ENCODE results near the gene GPC6. TPM values are rescaled to one million over a fixed set of nuclear protein-coding genes. Genes with fewer than 3 reads are reported as not detected.
"Not testable (repeated sequence)": the region's sequence is repeated elsewhere in the genome, so short reads cannot be mapped to it uniquely, and the experiment has no call there.

Gene GPC6
- total RNA-seq, 5 donors from 2014 or later (not counting 1 experiment from before 2014, with no cell fraction given), result 0.03 to 0.18 (median 0.06) TPM; not detected in 2

- Histone ChIP-seq H3K36me3 (ENCODE audit: control insufficient read depth in 2 of 2, extremely low read depth in 1 of 2, insufficient read depth in 1 of 2, low read length in 1 of 2) (no peaks in the 10 kb centered on the region), H3K27ac (ENCODE audit: low read length) (no peak overlapping the region), H3K4me1 (ENCODE audit: control insufficient read depth in 1 of 2, extremely low read depth in 1 of 2, insufficient read depth in 2 of 2, low read length in 2 of 2) (no peaks in the 10 kb centered on the region), H3K9me3 (no peaks in the 10 kb centered on the region), H3K27me3 (replicated peaks in 1 of 2; ENCODE audit: control insufficient read depth in 2 of 2, extremely low read depth in 1 of 2, insufficient read depth in 2 of 2, low read length in 1 of 2) (no peaks in the 10 kb centered on the region), H3K4me3 (ENCODE audit: control insufficient read depth in 1 of 2, extremely low read depth in 1 of 2, low read length in 1 of 2) (no peak overlapping the region)
- 83% methylated on average over 1 of the region's 1 CpG for WGBS (ENCODE audit: insufficient coverage)
- DNase-seq (no peak), ATAC-seq (replicated peaks in 1 of 4) (no peak)
- H3K9me3 Mint-ChIP-seq, result peaks cover 0 to 5% (median 4%) of the 10 kb centered on the region in 3 donors
- H3K27me3 Mint-ChIP-seq, result no peaks in the 10 kb centered on the region
- ChIA-PET CTCF (no interaction called here), POLR2A (no interaction called here)
- no peak overlapping the region for H3K4me3 Mint-ChIP-seq
- no peaks in the 10 kb centered on the region for H3K36me3 Mint-ChIP-seq
- no peaks in the 10 kb centered on the region for H3K4me1 Mint-ChIP-seq
- H3K27ac Mint-ChIP-seq, result no peak overlapping the region
Observed at GRCh38 chr13:93199856-93200255, 26.8 kb upstream of the GPC6 start.

- H3K9me3 ChIP-seq, result no peaks in the 10 kb centered on the region
- H3K36me3 ChIP-seq (ENCODE audit: control insufficient read depth in 2 of 2, extremely low read depth in 1 of 2, insufficient read depth in 1 of 2, low read length in 1 of 2), result no peaks in the 10 kb centered on the region
- DNase-seq (no peak), ATAC-seq (replicated peaks in 1 of 4) (no peak)
- H3K27ac Mint-ChIP-seq, result no peak overlapping the region
- H3K27ac ChIP-seq (ENCODE audit: low read length), result no peak overlapping the region
- H3K36me3 Mint-ChIP-seq, result no peaks in the 10 kb centered on the region
- no peak overlapping the region for H3K4me3 ChIP-seq (ENCODE audit: control insufficient read depth in 1 of 2, extremely low read depth in 1 of 2, low read length in 1 of 2)
- H3K4me1 ChIP-seq (ENCODE audit: control insufficient read depth in 1 of 2, extremely low read depth in 1 of 2, insufficient read depth in 2 of 2, low read length in 2 of 2), result no peaks in the 10 kb centered on the region
- H3K4me3 Mint-ChIP-seq, result no peak overlapping the region
- no peaks in the 10 kb centered on the region for H3K27me3 ChIP-seq (replicated peaks in 1 of 2; ENCODE audit: control insufficient read depth in 2 of 2, extremely low read depth in 1 of 2, insufficient read depth in 2 of 2, low read length in 1 of 2)
- H3K9me3 Mint-ChIP-seq, result peaks cover 0 to 4% (median 4%) of the 10 kb centered on the region in 3 donors
- no peaks in the 10 kb centered on the region for H3K27me3 Mint-ChIP-seq
- ChIA-PET CTCF (no interaction called here), POLR2A (no interaction called here)
- H3K4me1 Mint-ChIP-seq, result no peaks in the 10 kb centered on the region
Observed at GRCh38 chr13:93200626-93201025, 26.0 kb upstream of the GPC6 start.

GRCh38 chr13:93201992-93202558, 24.5 kb upstream of the GPC6 start:
- Mint-ChIP-seq H3K27ac (no peak overlapping the region), H3K27me3 (no peaks in the 10 kb centered on the region), H3K9me3 (peaks cover 0 to 4% (median 4%) of the 10 kb centered on the region in 3 donors), H3K4me1 (no peaks in the 10 kb centered on the region), H3K4me3 (no peak overlapping the region), H3K36me3 (no peaks in the 10 kb centered on the region)
- Histone ChIP-seq H3K27ac (ENCODE audit: low read length) (no peak overlapping the region), H3K36me3 (ENCODE audit: control insufficient read depth in 2 of 2, extremely low read depth in 1 of 2, insufficient read depth in 1 of 2, low read length in 1 of 2) (no peaks in the 10 kb centered on the region), H3K27me3 (replicated peaks in 1 of 2; ENCODE audit: control insufficient read depth in 2 of 2, extremely low read depth in 1 of 2, insufficient read depth in 2 of 2, low read length in 1 of 2) (no peaks in the 10 kb centered on the region), H3K4me1 (ENCODE audit: control insufficient read depth in 1 of 2, extremely low read depth in 1 of 2, insufficient read depth in 2 of 2, low read length in 2 of 2) (no peaks in the 10 kb centered on the region), H3K4me3 (ENCODE audit: control insufficient read depth in 1 of 2, extremely low read depth in 1 of 2, low read length in 1 of 2) (no peak overlapping the region), H3K9me3 (no peaks in the 10 kb centered on the region)
- WGBS (ENCODE audit: insufficient coverage), result no CpG with 5 or more reads among the region's 1 CpG
- ChIA-PET POLR2A (no interaction called here), CTCF (interaction anchor here in 1 of 2 donors (0.6 kb wide), 1 partner anchor 1416 kb away, joined by 3 read pairs; no protein-coding TSS in a partner anchor)
- DNase-seq, result no peak
- ATAC-seq (replicated peaks in 1 of 4), result no peak

- H3K36me3 Mint-ChIP-seq; CTCF ChIA-PET; H3K4me1 Mint-ChIP-seq; H3K9me3 ChIP-seq; H3K27ac ChIP-seq (ENCODE audit: low read length); H3K4me3 Mint-ChIP-seq; POLR2A ChIA-PET; H3K27ac Mint-ChIP-seq; H3K27me3 ChIP-seq (replicated peaks in 1 of 2; ENCODE audit: control insufficient read depth in 2 of 2, extremely low read depth in 1 of 2, insufficient read depth in 2 of 2, low read length in 1 of 2); H3K4me1 ChIP-seq (ENCODE audit: control insufficient read depth in 1 of 2, extremely low read depth in 1 of 2, insufficient read depth in 2 of 2, low read length in 2 of 2); H3K27me3 Mint-ChIP-seq; DNase-seq; H3K4me3 ChIP-seq (ENCODE audit: control insufficient read depth in 1 of 2, extremely low read depth in 1 of 2, low read length in 1 of 2); H3K36me3 ChIP-seq (ENCODE audit: control insufficient read depth in 2 of 2, extremely low read depth in 1 of 2, insufficient read depth in 1 of 2, low read length in 1 of 2); H3K9me3 Mint-ChIP-seq; ATAC-seq (replicated peaks in 1 of 4): not testable (repeated sequence)
- WGBS (ENCODE audit: insufficient coverage), result 92% methylated on average over 16 of the region's 24 CpGs
Observed at GRCh38 chr13:93206778-93207392, 19.7 kb upstream of the GPC6 start.

- ChIA-PET CTCF (no interaction called here), POLR2A (no interaction called here)
- no CpG with 5 or more reads among the region's 1 CpG for WGBS (ENCODE audit: insufficient coverage)
- no peak overlapping the region for H3K27ac ChIP-seq (ENCODE audit: low read length)
- no peaks in the 10 kb centered on the region for H3K9me3 ChIP-seq
- ATAC-seq (replicated peaks in 1 of 4) (no peak), DNase-seq (no peak)
- H3K27me3 Mint-ChIP-seq, result no peaks in the 10 kb centered on the region
- no peaks in the 10 kb centered on the region for H3K4me1 Mint-ChIP-seq
- H3K4me3 ChIP-seq (ENCODE audit: control insufficient read depth in 1 of 2, extremely low read depth in 1 of 2, low read length in 1 of 2), result no peak overlapping the region
- no peaks in the 10 kb centered on the region for H3K27me3 ChIP-seq (replicated peaks in 1 of 2; ENCODE audit: control insufficient read depth in 2 of 2, extremely low read depth in 1 of 2, insufficient read depth in 2 of 2, low read length in 1 of 2)
- no peaks in the 10 kb centered on the region for H3K36me3 ChIP-seq (ENCODE audit: control insufficient read depth in 2 of 2, extremely low read depth in 1 of 2, insufficient read depth in 1 of 2, low read length in 1 of 2)
- H3K4me1 ChIP-seq (ENCODE audit: control insufficient read depth in 1 of 2, extremely low read depth in 1 of 2, insufficient read depth in 2 of 2, low read length in 2 of 2), result no peaks in the 10 kb centered on the region
- H3K27ac Mint-ChIP-seq, result no peak overlapping the region
- no peak overlapping the region for H3K4me3 Mint-ChIP-seq
- H3K9me3 Mint-ChIP-seq, result no peaks in the 10 kb centered on the region
- no peaks in the 10 kb centered on the region for H3K36me3 Mint-ChIP-seq
Observed at GRCh38 chr13:93216122-93216521, 10.5 kb upstream of the GPC6 start.

GRCh38 chr13:93217721-93218261, 8.8 kb upstream of the GPC6 start:
- ChIA-PET CTCF (no interaction called here), POLR2A (no interaction called here)
- no peaks in the 10 kb centered on the region for H3K9me3 ChIP-seq
- Mint-ChIP-seq H3K27me3 (no peaks in the 10 kb centered on the region), H3K4me1 (no peaks in the 10 kb centered on the region), H3K36me3 (no peaks in the 10 kb centered on the region), H3K27ac (no peak overlapping the region), H3K9me3 (no peaks in the 10 kb centered on the region), H3K4me3 (no peak overlapping the region)
- no peaks in the 10 kb centered on the region for H3K36me3 ChIP-seq (ENCODE audit: control insufficient read depth in 2 of 2, extremely low read depth in 1 of 2, insufficient read depth in 1 of 2, low read length in 1 of 2)
- H3K4me1 ChIP-seq (ENCODE audit: control insufficient read depth in 1 of 2, extremely low read depth in 1 of 2, insufficient read depth in 2 of 2, low read length in 2 of 2), result no peaks in the 10 kb centered on the region
- H3K4me3 ChIP-seq (ENCODE audit: control insufficient read depth in 1 of 2, extremely low read depth in 1 of 2, low read length in 1 of 2), result no peak overlapping the region
- WGBS (ENCODE audit: insufficient coverage), result no CpG with 5 or more reads among the region's 6 CpGs
- DNase-seq (no peak), ATAC-seq (replicated peaks in 1 of 4) (no peak)
- H3K27me3 ChIP-seq (replicated peaks in 1 of 2; ENCODE audit: control insufficient read depth in 2 of 2, extremely low read depth in 1 of 2, insufficient read depth in 2 of 2, low read length in 1 of 2), result no peaks in the 10 kb centered on the region
- H3K27ac ChIP-seq (ENCODE audit: low read length), result no peak overlapping the region

All from T-cell (primary cell).